NCI-H1694 treated with DMSO at 0.1 percent for 48 hours (cell line): ENCODE measurements around the gene PFKFB2.
"Not testable (repeated sequence)": the region's sequence is repeated elsewhere in the genome, so short reads cannot be mapped to it uniquely, and the experiment has no call there.

Source experiments
- DNase-seq: peaks from one replicate; lab custom pipeline; 2025; lab: John Stamatoyannopoulos, UW

Gene PFKFB2

GRCh38 chr1:207039380-207040180, 13.5 kb upstream of the PFKFB2 start:
- no peak for DNase-seq

- DNase-seq, result no peak
Measured at GRCh38 chr1:207040181-207040533, 12.9 kb upstream of the PFKFB2 start.

- not testable (repeated sequence) for DNase-seq
Measured at GRCh38 chr1:207041397-207041796, 11.7 kb upstream of the PFKFB2 start.

- DNase-seq, result no peak
Measured at GRCh38 chr1:207045453-207045852, 7.6 kb upstream of the PFKFB2 start.

- no peak for DNase-seq
Measured at GRCh38 chr1:207047505-207047904, 5.6 kb upstream of the PFKFB2 start.

GRCh38 chr1:207048041-207048440, 5.0 kb upstream of the PFKFB2 start:
- DNase-seq, result no peak

- no peak for DNase-seq
Measured at GRCh38 chr1:207049054-207049453, 4.0 kb upstream of the PFKFB2 start.

- no peak for DNase-seq
Measured at GRCh38 chr1:207049514-207049913, 3.6 kb upstream of the PFKFB2 start.

GRCh38 chr1:207049974-207050391, 3.1 kb upstream of the PFKFB2 start:
- no peak for DNase-seq

GRCh38 chr1:207050480-207051190, 2.4 kb upstream of the PFKFB2 start:
- DNase-seq, result peak; percentile 56

GRCh38 chr1:207051191-207051943, 1.7 kb upstream of the PFKFB2 start, which contains the start of gene YOD1:
Gene YOD1 (minus strand): TSS chr1:207051208. CDS start chr1:207051030, 178 bp downstream.
- DNase-seq, result no peak

- DNase-seq, result no peak
Measured at GRCh38 chr1:207054491-207054890, 1.4 kb downstream of the PFKFB2 start.

GRCh38 chr1:207055386-207056001, 2.4 kb downstream of the PFKFB2 start:
- DNase-seq, result no peak

GRCh38 chr1:207056673-207057072, 3.6 kb downstream of the PFKFB2 start:
- DNase-seq, result no peak

GRCh38 chr1:207058252-207058651, 5.2 kb downstream of the PFKFB2 start:
- DNase-seq, result no peak

GRCh38 chr1:207058878-207059867, 6.1 kb downstream of the PFKFB2 start:
- DNase-seq, result no peak

- DNase-seq, result no peak
Measured at GRCh38 chr1:207059881-207060280, 6.8 kb downstream of the PFKFB2 start.

GRCh38 chr1:207060596-207060995, 7.5 kb downstream of the PFKFB2 start:
- DNase-seq, result no peak

- no peak for DNase-seq
Measured at GRCh38 chr1:207062058-207062457, 9.0 kb downstream of the PFKFB2 start.

GRCh38 chr1:207063014-207063413, 9.9 kb downstream of the PFKFB2 start:
- no peak for DNase-seq

GRCh38 chr1:207064561-207064960, 11.5 kb downstream of the PFKFB2 start:
- DNase-seq, result no peak
